Left cardiac atrium (tissue), 4 donors: ENCODE results near the gene TRPV2. TPM values are rescaled to one million over a fixed set of nuclear protein-coding genes. Genes with fewer than 3 reads are reported as not detected.
"Not testable (repeated sequence)": the region's sequence is repeated elsewhere in the genome, so short reads cannot be mapped to it uniquely, and the experiment has no call there.

Experiments used
- ATAC-seq, 2 donors: fragments of 200-7000 bp; cut with Tn5 transposase; one replicate each; pipeline ENCODE4 v1.9.1; 2020; ENCODE audit warnings: mild to moderate bottlenecking in 2 of 2, moderate library complexity in 2 of 2
- DNase-seq: peaks from one replicate; pipeline ENCODE4 v3.0.0-alpha.2; 2020
- intact Hi-C, 2 donors: fragments of 100-400 bp; cut with DNase I; formaldehyde crosslinking; loops; one replicate each; pipeline versions ENCODE4 v1.14.1 to v1.15.1; 2022 to 2023
- total RNA-seq, 2 donors: library from RNA; stranded (reverse); fragmentation: NEBNext Ultra II Directional; extraction: Animal tissue kit (Norgen Biotek cat#: 25700); gene quantifications; one replicate each; pipeline ENCODE4 v1.2.1, GENCODE V29; 2021
- donor health status: DM: no; HTN: yes; CAD: no.
- donor health status: DM: no; HTN: yes; CAD: no; lungs with severe emphysema.
- donor health status: DM: yes; HTN: yes; CAD: no.
- donor health status: Dilated cardiomyopathy.

The TRPV2 gene
- total RNA-seq, 2 donors from 2014 or later = 14.3 to 21.1 TPM

GRCh38 chr17:16398270-16399267 lies 16.8 kb upstream of the TRPV2 start:
- ATAC-seq (no peak), DNase-seq (no peak)
- intact Hi-C loops = no loop called here

- DNase-seq, ATAC-seq, intact Hi-C loops: not testable (repeated sequence)
These were observed 11.5 kb upstream of the TRPV2 start for GRCh38 chr17:16403847-16404246.

GRCh38 chr17:16406742-16407674 lies 8.4 kb upstream of the TRPV2 start:
- peak; percentile 74 for DNase-seq

DNA sequence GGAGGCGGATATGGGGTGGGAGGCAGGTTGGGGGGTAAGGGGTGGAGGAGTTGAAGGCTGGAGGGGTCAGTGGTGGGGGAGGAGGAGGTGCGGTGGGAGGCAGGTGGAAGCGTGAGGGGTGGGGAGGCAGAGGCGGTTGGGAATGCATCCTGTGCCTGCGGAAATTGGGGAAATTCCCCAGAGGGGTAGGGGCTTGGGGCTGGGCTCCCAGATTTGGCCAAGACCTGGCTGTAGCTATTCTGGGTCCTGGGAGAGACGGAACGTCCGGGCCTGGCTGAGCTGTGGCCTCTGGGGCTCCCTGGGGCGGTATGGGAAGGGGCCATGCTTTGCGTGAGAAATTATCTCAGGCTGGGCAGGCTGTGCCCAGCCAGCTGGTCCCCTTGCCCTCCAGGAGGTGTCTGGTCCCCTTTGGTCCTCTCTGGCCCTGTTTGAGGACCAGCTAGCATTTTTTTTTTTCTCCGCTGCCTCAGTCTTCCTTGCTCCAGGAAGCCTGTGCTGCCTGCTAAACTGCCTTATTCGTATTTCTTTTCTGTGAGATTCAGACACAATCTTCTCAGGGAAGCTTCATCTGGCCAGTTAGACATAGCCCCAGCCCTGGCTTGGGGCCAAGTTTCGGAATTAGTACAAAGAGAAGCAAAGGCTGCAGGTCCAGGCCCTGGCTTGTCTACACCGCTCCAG lies 7.3 kb upstream of the TRPV2 start:
- peak; percentile 44 to 55 for ATAC-seq
- intact Hi-C loops = no loop called here
- DNase-seq = peak; percentile 80

More at GRCh38 chr17:16406742-16407674, 8.4 kb upstream of the TRPV2 start:
- intact Hi-C loops = no loop called here
- ATAC-seq = peak; percentile 77 to 80

- ATAC-seq (no peak), DNase-seq (no peak)
- intact Hi-C loops = loop anchor here in 1 of 2 donors (10.0 kb wide), 1 partner anchor 53 kb away; no protein-coding TSS in a partner anchor
These were observed 2.0 kb downstream of the TRPV2 start for GRCh38 chr17:16417399-16417798.

DNA sequence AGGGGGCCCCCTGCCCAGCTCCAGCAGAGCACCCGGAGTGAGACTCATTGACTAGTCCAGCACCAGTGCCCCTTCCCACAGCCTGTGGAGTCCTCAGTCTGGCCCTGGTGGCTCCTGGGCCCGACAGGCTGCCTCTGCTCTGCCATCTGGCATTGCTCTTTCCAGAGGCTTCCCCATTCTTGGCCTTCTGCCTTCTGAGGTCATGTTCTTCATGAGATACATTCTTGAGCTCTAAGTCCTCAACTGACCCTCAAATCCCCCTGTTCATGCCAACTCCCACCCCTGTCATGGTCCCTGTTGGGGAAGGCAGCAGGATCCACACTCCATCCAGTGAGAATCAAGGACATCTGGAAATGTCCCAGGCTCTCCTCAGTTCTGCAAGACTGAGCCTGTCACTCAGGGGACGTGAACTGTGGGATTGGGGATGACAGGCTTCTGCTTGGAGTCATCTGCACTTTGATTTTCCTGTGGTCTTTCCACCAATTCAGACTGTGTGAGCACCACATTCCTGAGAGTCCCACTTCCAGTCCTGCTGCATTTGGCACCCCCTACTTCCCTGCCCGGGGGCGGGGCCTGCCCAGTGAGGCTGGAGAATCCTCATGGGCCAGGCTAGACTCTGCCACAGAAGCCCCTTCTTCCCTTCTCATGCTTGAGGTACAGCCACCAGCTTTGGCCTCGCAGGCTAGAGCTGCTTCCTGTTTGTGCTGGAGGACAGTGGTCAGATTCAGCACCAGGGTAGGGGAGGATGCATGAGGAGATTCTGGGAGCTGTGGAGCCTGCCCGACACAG lies 2.7 kb downstream of the TRPV2 start:
- ATAC-seq = no peak
- intact Hi-C loops = loop anchor here in 1 of 2 donors (10.0 kb wide), 1 partner anchor 53 kb away; no protein-coding TSS in a partner anchor
- DNase-seq = no peak

DNA sequence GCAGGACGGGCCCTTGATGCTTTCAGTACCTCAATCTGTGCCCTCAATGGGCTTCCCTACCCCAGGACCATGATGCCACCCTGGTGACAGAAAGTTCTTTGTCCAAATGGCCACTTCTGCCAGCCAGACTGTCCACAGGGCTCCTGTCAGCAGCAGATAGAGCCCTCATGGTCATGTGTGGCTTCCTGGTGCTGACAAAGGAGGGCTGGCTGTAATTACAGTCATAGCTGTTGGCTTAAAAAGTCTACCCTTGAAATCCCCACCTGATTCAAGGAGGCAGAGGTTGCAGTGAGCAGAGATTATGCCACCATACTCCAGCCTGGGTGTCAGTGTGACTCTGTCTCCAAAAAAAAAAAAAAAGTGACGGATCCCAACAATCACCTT lies 3.3 kb downstream of the TRPV2 start:
- intact Hi-C loops = loop anchor here in 1 of 2 donors (10.0 kb wide), 1 partner anchor 54 kb away; no protein-coding TSS in a partner anchor
- no peak for ATAC-seq
- DNase-seq = no peak

DNA sequence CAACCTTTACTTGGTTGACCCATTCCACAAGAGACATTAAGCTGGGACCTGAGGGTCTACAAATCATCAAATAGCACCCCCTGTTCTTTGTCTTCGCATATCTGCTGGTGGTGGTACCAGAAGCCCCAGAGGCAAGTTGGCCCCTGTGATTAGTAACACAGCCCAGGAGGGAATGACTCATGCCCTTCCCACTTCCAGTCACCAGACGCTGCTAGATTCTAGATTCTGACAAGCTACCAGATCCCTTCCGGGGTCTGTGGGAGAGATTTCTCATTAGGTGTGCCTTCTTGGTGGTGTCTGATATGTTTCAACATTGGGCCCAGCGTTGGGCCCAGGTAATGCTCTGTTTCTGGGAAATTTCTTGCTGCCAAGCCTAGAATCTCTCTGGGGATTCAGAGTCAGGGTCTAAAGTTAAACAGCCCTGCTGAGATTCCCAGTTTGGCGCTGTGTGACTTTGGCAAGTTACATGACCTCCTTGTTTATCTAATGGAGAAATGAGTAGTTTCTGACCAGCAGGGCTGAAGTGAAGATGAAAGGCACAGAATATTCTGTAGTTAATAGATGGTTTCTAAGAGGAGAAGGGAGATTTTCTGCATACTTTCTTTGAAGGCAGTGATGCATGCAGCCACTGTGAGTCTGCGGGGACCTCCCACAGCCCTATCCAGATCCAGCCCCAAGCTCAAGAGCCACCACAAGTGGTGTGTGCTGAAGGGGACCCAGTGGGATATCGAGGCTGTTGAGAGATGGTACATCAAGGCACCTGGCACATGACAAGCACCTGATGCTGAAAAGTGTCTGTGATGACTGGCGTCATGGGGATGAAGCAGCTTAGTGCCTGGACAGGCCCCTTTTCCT lies 3.9 kb downstream of the TRPV2 start:
- ATAC-seq = peak in 1 of 2 donors; percentile 39
- DNase-seq = no peak
- intact Hi-C loops = loop anchor here in 1 of 2 donors (10.0 kb wide), 1 partner anchor 54 kb away; no protein-coding TSS in a partner anchor

GRCh38 chr17:16419929-16420271 lies 4.5 kb downstream of the TRPV2 start:
- ATAC-seq (no peak), DNase-seq (no peak)
- intact Hi-C loops = loop anchor here in 1 of 2 donors (10.0 kb wide), 1 partner anchor 55 kb away; no protein-coding TSS in a partner anchor

GRCh38 chr17:16422416-16422815 lies 7.0 kb downstream of the TRPV2 start:
- DNase-seq (no peak), ATAC-seq (no peak)
- intact Hi-C loops = no loop called here

- ATAC-seq (no peak), DNase-seq (no peak)
- intact Hi-C loops = no loop called here
These were observed 8.0 kb downstream of the TRPV2 start for GRCh38 chr17:16423226-16423872.

GRCh38 chr17:16425202-16425601 lies 9.8 kb downstream of the TRPV2 start:
- no peak for ATAC-seq
- intact Hi-C loops = no loop called here

GRCh38 chr17:16425698-16426659 lies 10.6 kb downstream of the TRPV2 start:
- no peak for DNase-seq
- ATAC-seq = no peak
- intact Hi-C loops = no loop called here

More at GRCh38 chr17:16425202-16425601, 9.8 kb downstream of the TRPV2 start:
- DNase-seq = no peak

- intact Hi-C loops = no loop called here
- no peak for ATAC-seq
- DNase-seq = no peak
These were observed 11.6 kb downstream of the TRPV2 start for GRCh38 chr17:16427020-16427419.

GRCh38 chr17:16428098-16428882 lies 12.9 kb downstream of the TRPV2 start:
- intact Hi-C loops = no loop called here
- ATAC-seq (peak; percentile 63 to 74), DNase-seq (no peak)
